Measurements from ENCODE around the gene CDH4.

- no peak for TF ChIP-seq CTCF (IDR thresholded peaks at IDR 0.05)
- TF ChIP-seq ZFX (IDR thresholded peaks at IDR 0.05; ENCODE audit: borderline replicate concordance): no peak
Measured at GRCh38 chr20:61387204-61387953, 135.3 kb downstream of the CDH4 start.
